ENCODE measurements around the gene OGDHL.
"Not testable (repeated sequence)": the region's sequence is repeated elsewhere in the genome, so short reads cannot be mapped to it uniquely, and the experiment has no call there.

The OGDHL gene

DNA sequence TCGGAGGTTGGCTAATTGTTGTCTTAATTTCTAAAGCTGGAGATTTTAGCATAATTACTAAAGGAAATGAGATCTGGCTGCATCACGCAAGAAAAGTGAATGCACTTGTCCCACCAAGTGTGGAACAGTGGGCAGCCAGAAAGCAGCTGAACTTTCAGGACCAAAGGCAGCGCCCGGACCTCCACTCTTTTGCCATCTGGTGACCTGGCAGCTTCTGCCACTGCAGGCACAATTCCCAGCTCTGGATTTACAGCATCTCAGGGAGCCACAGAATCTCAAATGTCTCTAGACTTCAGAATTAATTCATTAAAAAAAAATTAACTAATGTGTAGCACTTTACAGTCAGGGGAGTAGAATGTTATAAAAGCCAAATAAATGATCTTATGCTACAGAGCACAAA lies 14.7 kb upstream of the OGDHL start:
- no peak for DNase-seq
- H3K27me3 ChIP-seq (ENCODE audit: control insufficient read depth in 1 of 2, insufficient read depth in 1 of 2, low read length in 2 of 2) = peaks cover 14 to 32% of the 10 kb centered on the region in 2 experiments
- no peaks in the 10 kb centered on the region for H3K4me1 ChIP-seq (ENCODE audit: control insufficient read depth, insufficient read depth, low read depth, low read length)
- H2AFZ ChIP-seq (ENCODE audit: low read depth, low read length) = no peak overlapping the region
- no peak overlapping the region for H3K4ac ChIP-seq (ENCODE audit: low read depth in 1 of 2, low read length in 2 of 2)
- no peak overlapping the region for H2BK12ac ChIP-seq (ENCODE audit: low read length in 2 of 2)
- H2BK5ac ChIP-seq (ENCODE audit: low read depth, low read length, poor library complexity, severe bottlenecking) = no peak overlapping the region
- no peaks in the 10 kb centered on the region for H3K36me3 ChIP-seq (ENCODE audit: control insufficient read depth in 1 of 2, insufficient read depth in 2 of 2, low read depth in 1 of 2, low read length in 2 of 2)
- no peak overlapping the region for H3K4me3 ChIP-seq (ENCODE audit: insufficient read depth in 1 of 2, low read depth in 1 of 2, low read length in 2 of 2)
- no peak overlapping the region for H4K91ac ChIP-seq (ENCODE audit: low read length)
- H2BK15ac ChIP-seq (ENCODE audit: low read depth, poor library complexity, severe bottlenecking) = no peak overlapping the region
- H4K8ac ChIP-seq (ENCODE audit: low read length) = no peak overlapping the region
- no peak overlapping the region for H3K23ac ChIP-seq (ENCODE audit: low read length in 2 of 2)
- H2BK120ac ChIP-seq (ENCODE audit: low read depth, low read length) = no peak overlapping the region
- no peak overlapping the region for H3K9ac ChIP-seq (ENCODE audit: low read length)
- H2AK5ac ChIP-seq (ENCODE audit: low read length, severe bottlenecking) = no peak overlapping the region
- no peaks in the 10 kb centered on the region for H3K9me3 ChIP-seq (ENCODE audit: control insufficient read depth, low read length)
- 86% methylated on average over 4 of the region's 4 CpGs for WGBS
- H3K14ac ChIP-seq (ENCODE audit: low read length in 2 of 2) = no peak overlapping the region
- no peak overlapping the region for H3K18ac ChIP-seq (ENCODE audit: low read depth in 1 of 2, low read length in 2 of 2)
- H3K79me1 ChIP-seq (replicated peaks; ENCODE audit: low read length, poor library complexity, severe bottlenecking) = no peaks in the 10 kb centered on the region
- H3K27ac ChIP-seq (ENCODE audit: low read length, poor library complexity, severe bottlenecking) = no peak overlapping the region
- H3K4me2 ChIP-seq (ENCODE audit: low read length, poor library complexity, severe bottlenecking) = no peak overlapping the region

DNA sequence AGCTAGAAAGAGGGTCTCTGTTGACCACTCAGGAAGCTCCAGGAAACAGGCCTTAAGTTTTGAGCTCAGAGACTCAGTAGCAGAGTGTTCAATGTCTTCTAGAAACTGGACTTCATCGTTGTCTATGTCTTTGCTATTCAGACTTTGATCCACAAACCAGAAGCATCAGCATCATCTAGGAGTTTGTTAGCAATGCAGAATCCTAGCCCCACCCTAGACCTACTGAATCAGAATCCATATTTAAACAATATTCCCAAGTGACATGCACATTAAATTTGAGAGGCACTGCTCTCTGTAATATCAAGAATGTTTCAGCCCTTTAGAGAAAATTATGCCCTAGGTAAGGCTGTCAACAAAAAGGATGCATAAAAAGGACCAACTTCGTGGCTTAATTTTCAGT lies 12.9 kb upstream of the OGDHL start:
- no peaks in the 10 kb centered on the region for H3K4me1 ChIP-seq (ENCODE audit: control insufficient read depth, insufficient read depth, low read depth, low read length)
- H3K4me3 ChIP-seq (ENCODE audit: insufficient read depth in 1 of 2, low read depth in 1 of 2, low read length in 2 of 2) = no peak overlapping the region
- H2BK15ac ChIP-seq (ENCODE audit: low read depth, poor library complexity, severe bottlenecking) = no peak overlapping the region
- no peak overlapping the region for H3K18ac ChIP-seq (ENCODE audit: low read depth in 1 of 2, low read length in 2 of 2)
- no peak for DNase-seq
- H3K4ac ChIP-seq (ENCODE audit: low read depth in 1 of 2, low read length in 2 of 2) = no peak overlapping the region
- H3K27ac ChIP-seq (ENCODE audit: low read length, poor library complexity, severe bottlenecking) = no peak overlapping the region
- no peaks in the 10 kb centered on the region for H3K36me3 ChIP-seq (ENCODE audit: control insufficient read depth in 1 of 2, insufficient read depth in 2 of 2, low read depth in 1 of 2, low read length in 2 of 2)
- H2BK5ac ChIP-seq (ENCODE audit: low read depth, low read length, poor library complexity, severe bottlenecking) = no peak overlapping the region
- H3K9ac ChIP-seq (ENCODE audit: low read length) = no peak overlapping the region
- H4K8ac ChIP-seq (ENCODE audit: low read length) = no peak overlapping the region
- no peak overlapping the region for H2BK120ac ChIP-seq (ENCODE audit: low read depth, low read length)
- H3K79me1 ChIP-seq (replicated peaks; ENCODE audit: low read length, poor library complexity, severe bottlenecking) = no peaks in the 10 kb centered on the region
- 55% methylated on average over 1 of the region's 2 CpGs for WGBS
- no peak overlapping the region for H2BK12ac ChIP-seq (ENCODE audit: low read length in 2 of 2)
- H3K14ac ChIP-seq (ENCODE audit: low read length in 2 of 2) = no peak overlapping the region
- H4K91ac ChIP-seq (ENCODE audit: low read length) = no peak overlapping the region
- no peak overlapping the region for H2AK5ac ChIP-seq (ENCODE audit: low read length, severe bottlenecking)
- H3K9me3 ChIP-seq (ENCODE audit: control insufficient read depth, low read length) = no peaks in the 10 kb centered on the region
- H3K27me3 ChIP-seq (ENCODE audit: control insufficient read depth in 1 of 2, insufficient read depth in 1 of 2, low read length in 2 of 2) = peaks cover 12 to 47% of the 10 kb centered on the region in 2 experiments
- H3K4me2 ChIP-seq (ENCODE audit: low read length, poor library complexity, severe bottlenecking) = no peak overlapping the region
- H2AFZ ChIP-seq (ENCODE audit: low read depth, low read length) = no peak overlapping the region
- H3K23ac ChIP-seq (ENCODE audit: low read length in 2 of 2) = no peak overlapping the region

DNA sequence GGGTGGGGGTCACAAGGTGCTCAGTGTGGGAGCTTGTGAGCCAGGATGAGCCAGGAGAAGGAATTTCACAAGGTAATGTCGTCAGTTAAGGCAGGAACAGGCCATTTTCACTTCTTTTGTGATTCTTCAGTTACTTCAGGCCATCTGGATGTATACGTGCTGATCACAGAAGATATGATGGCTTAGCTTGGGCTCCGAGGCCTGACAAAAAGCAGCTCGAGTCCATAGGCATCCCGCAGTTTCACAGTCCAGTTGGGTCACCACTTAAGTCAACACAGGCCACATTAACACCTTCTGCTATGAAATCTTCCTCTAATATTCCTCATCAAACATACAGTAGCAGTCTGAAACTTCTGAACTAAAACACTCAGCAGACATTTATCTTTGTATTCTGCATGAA lies 10.8 kb upstream of the OGDHL start:
- H3K4me1 ChIP-seq (ENCODE audit: control insufficient read depth, insufficient read depth, low read depth, low read length); H3K4me3 ChIP-seq (ENCODE audit: insufficient read depth in 1 of 2, low read depth in 1 of 2, low read length in 2 of 2); DNase-seq; H3K9ac ChIP-seq (ENCODE audit: low read length); H4K91ac ChIP-seq (ENCODE audit: low read length); H2AFZ ChIP-seq (ENCODE audit: low read depth, low read length); H2BK15ac ChIP-seq (ENCODE audit: low read depth, poor library complexity, severe bottlenecking); H3K27ac ChIP-seq (ENCODE audit: low read length, poor library complexity, severe bottlenecking); H3K23ac ChIP-seq (ENCODE audit: low read length in 2 of 2); H2BK12ac ChIP-seq (ENCODE audit: low read length in 2 of 2); H3K79me1 ChIP-seq (replicated peaks; ENCODE audit: low read length, poor library complexity, severe bottlenecking); H2BK5ac ChIP-seq (ENCODE audit: low read depth, low read length, poor library complexity, severe bottlenecking); H2BK120ac ChIP-seq (ENCODE audit: low read depth, low read length); H3K9me3 ChIP-seq (ENCODE audit: control insufficient read depth, low read length); H3K18ac ChIP-seq (ENCODE audit: low read depth in 1 of 2, low read length in 2 of 2); H3K14ac ChIP-seq (ENCODE audit: low read length in 2 of 2); H3K36me3 ChIP-seq (ENCODE audit: control insufficient read depth in 1 of 2, insufficient read depth in 2 of 2, low read depth in 1 of 2, low read length in 2 of 2); H3K4ac ChIP-seq (ENCODE audit: low read depth in 1 of 2, low read length in 2 of 2); H3K4me2 ChIP-seq (ENCODE audit: low read length, poor library complexity, severe bottlenecking); H2AK5ac ChIP-seq (ENCODE audit: low read length, severe bottlenecking); H4K8ac ChIP-seq (ENCODE audit: low read length): not testable (repeated sequence)
- peaks cover 15 to 63% of the 10 kb centered on the region in 2 experiments for H3K27me3 ChIP-seq (ENCODE audit: control insufficient read depth in 1 of 2, insufficient read depth in 1 of 2, low read length in 2 of 2)
- WGBS = 43% methylated on average over 5 of the region's 5 CpGs

DNA sequence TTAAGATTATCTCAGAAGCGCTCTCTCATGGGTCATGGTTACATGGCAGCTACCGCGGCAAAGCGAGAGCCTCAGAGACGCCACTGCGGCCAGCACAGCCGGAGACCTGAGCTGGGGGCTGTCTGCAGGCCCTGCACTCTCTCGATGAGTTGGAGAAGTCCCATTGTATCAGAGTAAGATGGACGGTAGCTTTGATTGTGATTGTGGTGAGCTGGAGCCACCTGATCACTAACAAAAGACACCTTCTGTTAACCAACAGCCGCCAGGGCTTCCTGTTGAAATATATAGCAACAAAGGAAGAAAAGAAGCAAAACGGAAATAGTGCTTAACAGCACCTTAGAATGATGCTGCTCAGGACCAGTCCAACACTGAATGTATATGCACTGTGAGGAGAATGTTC lies 8.9 kb upstream of the OGDHL start:
- not testable (repeated sequence) for H2BK5ac ChIP-seq (ENCODE audit: low read depth, low read length, poor library complexity, severe bottlenecking); H3K4me1 ChIP-seq (ENCODE audit: control insufficient read depth, insufficient read depth, low read depth, low read length); H3K27ac ChIP-seq (ENCODE audit: low read length, poor library complexity, severe bottlenecking); H3K79me1 ChIP-seq (replicated peaks; ENCODE audit: low read length, poor library complexity, severe bottlenecking); H4K8ac ChIP-seq (ENCODE audit: low read length); H3K18ac ChIP-seq (ENCODE audit: low read depth in 1 of 2, low read length in 2 of 2); H3K14ac ChIP-seq (ENCODE audit: low read length in 2 of 2); H3K4me2 ChIP-seq (ENCODE audit: low read length, poor library complexity, severe bottlenecking); H3K36me3 ChIP-seq (ENCODE audit: control insufficient read depth in 1 of 2, insufficient read depth in 2 of 2, low read depth in 1 of 2, low read length in 2 of 2); H4K91ac ChIP-seq (ENCODE audit: low read length); H3K4me3 ChIP-seq (ENCODE audit: insufficient read depth in 1 of 2, low read depth in 1 of 2, low read length in 2 of 2); H2AK5ac ChIP-seq (ENCODE audit: low read length, severe bottlenecking); H3K23ac ChIP-seq (ENCODE audit: low read length in 2 of 2); H2BK12ac ChIP-seq (ENCODE audit: low read length in 2 of 2); H3K9me3 ChIP-seq (ENCODE audit: control insufficient read depth, low read length); H2AFZ ChIP-seq (ENCODE audit: low read depth, low read length); H3K9ac ChIP-seq (ENCODE audit: low read length); H2BK120ac ChIP-seq (ENCODE audit: low read depth, low read length); H2BK15ac ChIP-seq (ENCODE audit: low read depth, poor library complexity, severe bottlenecking); DNase-seq
- H3K27me3 ChIP-seq (ENCODE audit: control insufficient read depth in 1 of 2, insufficient read depth in 1 of 2, low read length in 2 of 2) = peaks cover 13 to 77% of the 10 kb centered on the region in 2 experiments
- WGBS = 81% methylated on average over 11 of the region's 11 CpGs
- peak overlapping the region in 1 of 2 experiments; percentile 64 for H3K4ac ChIP-seq (ENCODE audit: low read depth in 1 of 2, low read length in 2 of 2)

Measured in mesenchymal stem cell (in vitro differentiated cells and primary cell).